ENCODE data around the gene NNMT. TPM values are rescaled to one million over a fixed set of nuclear protein-coding genes. Genes with fewer than 3 reads are reported as not detected.

The NNMT gene
- total and polyA plus RNA-seq, 2 donors from 2014 or later: 91.9 to 1,451 TPM

DNA sequence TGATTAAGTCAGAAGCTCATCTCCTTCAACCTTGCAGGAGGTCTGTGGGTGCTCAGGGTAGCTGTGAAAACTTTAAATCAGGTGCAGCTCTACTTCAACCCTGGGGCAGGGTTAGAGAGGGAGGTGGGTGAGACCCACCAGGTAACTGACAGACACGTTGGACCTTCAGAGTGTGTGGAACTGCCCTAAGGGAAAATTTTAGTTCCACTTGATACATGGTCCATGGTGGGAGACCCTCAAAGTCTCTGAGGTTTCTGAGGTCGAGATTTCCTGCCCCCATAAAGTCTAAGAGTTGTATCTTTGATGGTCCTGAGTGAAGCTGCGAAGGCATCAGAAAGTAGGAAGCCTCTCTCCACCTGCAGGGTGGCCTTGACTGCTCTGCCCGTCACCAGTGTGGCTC, 23.9 kb upstream of the NNMT start:
- Histone ChIP-seq H3K4me1 (ENCODE audit: control insufficient read depth in 2 of 3, insufficient read depth in 2 of 3, low read depth in 1 of 3, low read length in 3 of 3) (no peaks in the 10 kb centered on the region), H3K4me3 (ENCODE audit: low read length in 3 of 3) (no peak overlapping the region), H3K9ac (ENCODE audit: low read length in 3 of 3) (no peak overlapping the region), H3K27me3 (ENCODE audit: control insufficient read depth, insufficient read depth, low read length) (no peaks in the 10 kb centered on the region), H3K36me3 (ENCODE audit: control insufficient read depth in 2 of 3, insufficient read depth in 3 of 3, low read length in 3 of 3) (no peaks in the 10 kb centered on the region), H3K27ac (ENCODE audit: low read depth in 2 of 2, low read length in 2 of 2) (no peak overlapping the region), H3K9me3 (ENCODE audit: control insufficient read depth in 2 of 3, insufficient read depth in 1 of 3, low read length in 3 of 3) (no peaks in the 10 kb centered on the region)
- DNase-seq (no peak), FAIRE-seq (no peak)
- intact Hi-C loops (cut with DNase I): no loop called here
- TF ChIP-seq, protein P1, sequence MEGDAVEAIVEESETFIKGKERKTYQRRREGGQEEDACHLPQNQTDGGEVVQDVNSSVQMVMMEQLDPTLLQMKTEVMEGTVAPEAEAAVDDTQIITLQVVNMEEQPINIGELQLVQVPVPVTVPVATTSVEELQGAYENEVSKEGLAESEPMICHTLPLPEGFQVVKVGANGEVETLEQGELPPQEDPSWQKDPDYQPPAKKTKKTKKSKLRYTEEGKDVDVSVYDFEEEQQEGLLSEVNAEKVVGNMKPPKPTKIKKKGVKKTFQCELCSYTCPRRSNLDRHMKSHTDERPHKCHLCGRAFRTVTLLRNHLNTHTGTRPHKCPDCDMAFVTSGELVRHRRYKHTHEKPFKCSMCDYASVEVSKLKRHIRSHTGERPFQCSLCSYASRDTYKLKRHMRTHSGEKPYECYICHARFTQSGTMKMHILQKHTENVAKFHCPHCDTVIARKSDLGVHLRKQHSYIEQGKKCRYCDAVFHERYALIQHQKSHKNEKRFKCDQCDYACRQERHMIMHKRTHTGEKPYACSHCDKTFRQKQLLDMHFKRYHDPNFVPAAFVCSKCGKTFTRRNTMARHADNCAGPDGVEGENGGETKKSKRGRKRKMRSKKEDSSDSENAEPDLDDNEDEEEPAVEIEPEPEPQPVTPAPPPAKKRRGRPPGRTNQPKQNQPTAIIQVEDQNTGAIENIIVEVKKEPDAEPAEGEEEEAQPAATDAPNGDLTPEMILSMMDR (IDR thresholded peaks at IDR 0.05; ENCODE audit: borderline replicate concordance, extremely low read depth, insufficient read depth): no peak

DNA sequence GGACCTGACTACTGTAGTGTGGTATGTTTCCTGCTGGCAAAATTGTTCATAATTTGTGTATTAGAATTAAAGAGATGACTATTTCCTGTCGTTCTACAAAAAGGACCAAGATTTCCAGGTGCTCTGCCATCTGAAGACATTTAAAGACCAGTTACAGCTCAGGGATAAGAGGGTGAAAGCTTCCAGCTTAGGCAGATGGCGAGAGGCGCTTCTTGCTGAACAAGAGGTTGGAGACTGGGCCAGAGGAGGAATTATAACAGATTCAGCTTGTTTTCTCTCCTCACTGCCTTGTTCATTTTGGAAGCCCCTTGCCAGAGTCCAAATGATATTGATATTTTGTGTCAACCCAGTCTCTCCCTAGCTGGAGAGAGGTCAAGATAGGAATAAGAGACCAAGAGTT, 23.1 kb upstream of the NNMT start:
- no peaks in the 10 kb centered on the region for H3K27me3 ChIP-seq (ENCODE audit: control insufficient read depth, insufficient read depth, low read length)
- no peak overlapping the region for H3K27ac ChIP-seq (ENCODE audit: low read depth in 2 of 2, low read length in 2 of 2)
- FAIRE-seq: no peak
- intact Hi-C loops (cut with DNase I): no loop called here
- no peak overlapping the region for H3K9ac ChIP-seq (ENCODE audit: low read length in 3 of 3)
- TF ChIP-seq, protein P1 (IDR thresholded peaks at IDR 0.05; ENCODE audit: borderline replicate concordance, extremely low read depth, insufficient read depth): no peak
- H3K36me3 ChIP-seq (ENCODE audit: control insufficient read depth in 2 of 3, insufficient read depth in 3 of 3, low read length in 3 of 3): no peaks in the 10 kb centered on the region
- H3K9me3 ChIP-seq (ENCODE audit: control insufficient read depth in 2 of 3, insufficient read depth in 1 of 3, low read length in 3 of 3): no peaks in the 10 kb centered on the region
- H3K4me1 ChIP-seq (ENCODE audit: control insufficient read depth in 2 of 3, insufficient read depth in 2 of 3, low read depth in 1 of 3, low read length in 3 of 3): no peaks in the 10 kb centered on the region
- no peak for DNase-seq
- no peak overlapping the region for H3K4me3 ChIP-seq (ENCODE audit: low read length in 3 of 3)

DNA sequence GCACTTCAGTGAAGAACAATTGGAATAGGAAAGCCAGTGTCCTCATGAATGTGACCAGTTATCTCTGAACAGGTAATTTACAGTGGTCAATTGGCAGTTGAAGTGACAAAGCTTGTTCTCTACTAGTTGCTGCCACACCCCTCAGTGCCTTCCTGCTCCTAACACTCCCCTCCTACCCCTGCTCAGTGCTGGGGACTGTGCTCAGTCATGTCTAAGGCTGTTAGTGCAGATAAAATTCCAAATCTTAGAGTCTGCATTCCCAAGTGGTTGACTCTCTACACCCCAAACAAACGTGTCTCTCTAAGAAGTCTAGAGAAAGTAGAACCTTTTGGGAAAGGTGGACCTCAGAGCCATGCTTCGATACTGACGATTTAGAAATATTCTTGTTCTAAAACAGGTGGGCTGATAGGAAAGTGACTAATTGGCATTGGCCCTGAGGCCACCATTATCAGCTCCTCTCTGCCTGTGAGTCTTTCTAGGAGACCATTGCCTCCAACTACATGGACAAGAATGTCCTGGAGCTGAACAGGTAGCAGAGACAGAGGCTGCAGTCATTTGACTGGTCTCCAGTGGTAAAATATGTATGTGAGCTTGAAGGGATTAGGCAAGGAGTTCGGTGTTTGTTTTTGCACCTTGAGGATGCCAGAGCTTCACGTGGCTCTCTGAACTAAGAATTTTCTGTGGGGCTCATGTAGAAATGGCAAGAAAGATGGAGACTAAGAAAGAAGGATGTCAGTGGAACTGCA, 22.1 kb upstream of the NNMT start:
- Histone ChIP-seq H3K4me3 (ENCODE audit: low read length in 3 of 3) (no peak overlapping the region), H3K36me3 (ENCODE audit: control insufficient read depth in 2 of 3, insufficient read depth in 3 of 3, low read length in 3 of 3) (no peaks in the 10 kb centered on the region), H3K4me1 (ENCODE audit: control insufficient read depth in 2 of 3, insufficient read depth in 2 of 3, low read depth in 1 of 3, low read length in 3 of 3) (no peaks in the 10 kb centered on the region), H3K27me3 (ENCODE audit: control insufficient read depth, insufficient read depth, low read length) (no peaks in the 10 kb centered on the region), H3K9ac (ENCODE audit: low read length in 3 of 3) (no peak overlapping the region), H3K9me3 (ENCODE audit: control insufficient read depth in 2 of 3, insufficient read depth in 1 of 3, low read length in 3 of 3) (no peaks in the 10 kb centered on the region), H3K27ac (ENCODE audit: low read depth in 2 of 2, low read length in 2 of 2) (no peak overlapping the region)
- FAIRE-seq (no peak), DNase-seq (no peak)
- intact Hi-C loops (cut with DNase I): no loop called here
- TF ChIP-seq, protein P1 (IDR thresholded peaks at IDR 0.05; ENCODE audit: borderline replicate concordance, extremely low read depth, insufficient read depth): no peak

GRCh38 chr11:114274637-114275036, 21.6 kb upstream of the NNMT start:
- intact Hi-C loops (cut with DNase I): no loop called here
- Histone ChIP-seq H3K36me3 (ENCODE audit: control insufficient read depth in 2 of 3, insufficient read depth in 3 of 3, low read length in 3 of 3) (no peaks in the 10 kb centered on the region), H3K4me3 (ENCODE audit: low read length in 3 of 3) (no peak overlapping the region), H3K4me1 (ENCODE audit: control insufficient read depth in 2 of 3, insufficient read depth in 2 of 3, low read depth in 1 of 3, low read length in 3 of 3) (no peaks in the 10 kb centered on the region), H3K27ac (ENCODE audit: low read depth in 2 of 2, low read length in 2 of 2) (no peak overlapping the region), H3K27me3 (ENCODE audit: control insufficient read depth, insufficient read depth, low read length) (no peaks in the 10 kb centered on the region), H3K9me3 (ENCODE audit: control insufficient read depth in 2 of 3, insufficient read depth in 1 of 3, low read length in 3 of 3) (no peaks in the 10 kb centered on the region), H3K9ac (ENCODE audit: low read length in 3 of 3) (no peak overlapping the region)
- FAIRE-seq: no peak
- TF ChIP-seq, protein P1 (IDR thresholded peaks at IDR 0.05; ENCODE audit: borderline replicate concordance, extremely low read depth, insufficient read depth): no peak
- no peak for DNase-seq
